ENCODE measurements around the gene FAM114A1.

Gene FAM114A1

GRCh38 chr4:38867478-38868058, at the start of gene FAM114A1:
FAM114A1 (plus strand) TSS chr4:38867806; CDS start chr4:38878079, 10,273 bp downstream.
- no peak for FAIRE-seq

GRCh38 chr4:38818441-38818976, 49.1 kb upstream of the FAM114A1 start:
- FAIRE-seq, result no peak

GRCh38 chr4:38819569-38819968, 48.0 kb upstream of the FAM114A1 start:
- FAIRE-seq, result no peak

GRCh38 chr4:38820329-38821061, 47.1 kb upstream of the FAM114A1 start:
- no peak for FAIRE-seq

- no peak for FAIRE-seq
These were observed 45.9 kb upstream of the FAM114A1 start for GRCh38 chr4:38821739-38822138.

- no peak for FAIRE-seq
These were observed 44.8 kb upstream of the FAM114A1 start for GRCh38 chr4:38822748-38823303.

GRCh38 chr4:38823766-38824165, 43.8 kb upstream of the FAM114A1 start:
- FAIRE-seq, result no peak

- FAIRE-seq, result no peak
These were observed 38.4 kb upstream of the FAM114A1 start for GRCh38 chr4:38829237-38829636.

- FAIRE-seq, result no peak
These were observed 36.0 kb upstream of the FAM114A1 start for GRCh38 chr4:38831653-38832052.

- FAIRE-seq, result no peak
These were observed 35.4 kb upstream of the FAM114A1 start for GRCh38 chr4:38832206-38832605.

GRCh38 chr4:38832624-38833528, 34.7 kb upstream of the FAM114A1 start:
- FAIRE-seq, result no peak

GRCh38 chr4:38834570-38834969, 33.0 kb upstream of the FAM114A1 start:
- FAIRE-seq, result no peak

- FAIRE-seq, result no peak
These were observed 30.3 kb upstream of the FAM114A1 start for GRCh38 chr4:38837334-38837733.

GRCh38 chr4:38837849-38838248, 29.8 kb upstream of the FAM114A1 start:
- FAIRE-seq, result no peak

GRCh38 chr4:38842994-38843393, 24.6 kb upstream of the FAM114A1 start:
- FAIRE-seq, result no peak

- FAIRE-seq, result no peak
These were observed 21.6 kb upstream of the FAM114A1 start for GRCh38 chr4:38846015-38846414.

GRCh38 chr4:38855466-38855865, 12.1 kb upstream of the FAM114A1 start:
- no peak for FAIRE-seq

- FAIRE-seq, result no peak
These were observed 11.6 kb upstream of the FAM114A1 start for GRCh38 chr4:38856046-38856445.

- FAIRE-seq, result peak; percentile 87
These were observed 10.9 kb upstream of the FAM114A1 start, which contains the start of gene TLR6 for GRCh38 chr4:38856524-38857337. TLR6 (minus strand) TSS chr4:38856817; CDS start chr4:38829473, 27,344 bp downstream.

GRCh38 chr4:38857354-38858096, 10.1 kb upstream of the FAM114A1 start:
- no peak for FAIRE-seq

- no peak for FAIRE-seq
These were observed 9.5 kb upstream of the FAM114A1 start for GRCh38 chr4:38858097-38858420.

Data from endometrium (tissue), 2 donors.